SK-N-SH (cell line): Measurements from ENCODE around the gene RAB6B.

Experiments
- CTCF ChIP-seq: fragments of 200-600 bp; sonication (generic); IDR thresholded peaks from 2 replicates; pipeline ENCODE4 v1.6.1; 2017; ENCODE audit warnings: antibody characterized with exemption, mild to moderate bottlenecking, moderate library complexity
- EZH2phosphoT487 ChIP-seq: fragments of 200-600 bp; sonication (generic); IDR thresholded peaks from 2 replicates; pipeline ENCODE4 v1.6.1; 2017; ENCODE audit warnings: low read depth, mixed run types, mild to moderate bottlenecking, antibody characterized with exemption, moderate library complexity, borderline replicate concordance
- FOXM1 ChIP-seq: IDR thresholded peaks from 2 replicates; pipeline ENCODE4 v1.4.0; 2012; ENCODE audit warnings: low read depth, mild to moderate bottlenecking
- GABPA ChIP-seq: IDR thresholded peaks from 2 replicates; pipeline ENCODE4 v1.4.0; 2012; ENCODE audit warnings: low read depth, mild to moderate bottlenecking
- MAX ChIP-seq: IDR thresholded peaks from 2 replicates; pipeline ENCODE4 v1.4.0; 2012; ENCODE audit warnings: low read depth
- NFIC ChIP-seq: IDR thresholded peaks from 2 replicates; pipeline ENCODE4 v1.4.0; 2012; ENCODE audit warnings: borderline replicate concordance
- NRF1 ChIP-seq: IDR thresholded peaks from 2 replicates; pipeline ENCODE4 v1.6.1; 2012; ENCODE audit warnings: low read depth, mild to moderate bottlenecking, low read length
- POLR2AphosphoS5 ChIP-seq: IDR thresholded peaks from 2 replicates; pipeline ENCODE4 v1.6.1; 2012; ENCODE audit warnings: low read depth, low read length
- RCOR1 ChIP-seq: fragments of 150-350 bp; IDR thresholded peaks from 2 replicates; pipeline ENCODE4 v1.6.1; 2017; ENCODE audit warnings: antibody characterized with exemption, low read length
- RXRA ChIP-seq: IDR thresholded peaks from 2 replicates; pipeline ENCODE4 v1.4.0; 2012; ENCODE audit warnings: low read depth, mild to moderate bottlenecking, borderline replicate concordance
- TAF1 ChIP-seq: IDR thresholded peaks from 2 replicates; pipeline ENCODE4 v1.6.1; 2012; ENCODE audit warnings: low read depth, mild to moderate bottlenecking, low read length, moderate library complexity, borderline replicate concordance
- TCF12 ChIP-seq: IDR thresholded peaks from 2 replicates; pipeline ENCODE4 v1.4.0; 2012
- TEAD4 ChIP-seq: IDR thresholded peaks from 2 replicates; pipeline ENCODE4 v1.4.0; 2012; ENCODE audit warnings: mild to moderate bottlenecking, borderline replicate concordance; ENCODE audit not compliant: insufficient read depth
- TF ChIP-seq, protein P1 (sequence below): IDR thresholded peaks from 2 replicates; pipeline ENCODE4; 2012

GRCh38 chr3:133851266-133851906 lies 44.3 kb downstream of the RAB6B start:
- TF ChIP-seq EZH2phosphoT487 (no peak), NFIC (no peak), TCF12 (no peak), MAX (no peak), CTCF (no peak), POLR2AphosphoS5 (no peak), GABPA (no peak), TEAD4 (no peak), FOXM1 (no peak), RXRA (no peak), NRF1 (no peak), RCOR1 (no peak), TAF1 (no peak)
- TF ChIP-seq, protein P1, sequence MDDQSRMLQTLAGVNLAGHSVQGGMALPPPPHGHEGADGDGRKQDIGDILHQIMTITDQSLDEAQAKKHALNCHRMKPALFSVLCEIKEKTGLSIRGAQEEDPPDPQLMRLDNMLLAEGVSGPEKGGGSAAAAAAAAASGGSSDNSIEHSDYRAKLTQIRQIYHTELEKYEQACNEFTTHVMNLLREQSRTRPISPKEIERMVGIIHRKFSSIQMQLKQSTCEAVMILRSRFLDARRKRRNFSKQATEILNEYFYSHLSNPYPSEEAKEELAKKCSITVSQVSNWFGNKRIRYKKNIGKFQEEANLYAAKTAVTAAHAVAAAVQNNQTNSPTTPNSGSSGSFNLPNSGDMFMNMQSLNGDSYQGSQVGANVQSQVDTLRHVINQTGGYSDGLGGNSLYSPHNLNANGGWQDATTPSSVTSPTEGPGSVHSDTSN, result no peak
